Hindlimb muscle (tissue), 1 donor: ENCODE results near the gene TSPAN4. TPM values are rescaled to one million over a fixed set of nuclear protein-coding genes. Genes with fewer than 3 reads are reported as not detected.

Experiments
- DNase-seq: peaks from one replicate; pipeline ENCODE4 v3.0.0-alpha.2; 2013
- polyA plus RNA-seq: library from polyadenylated mRNA; unstranded; fragments of 120-200 nt; gene quantifications from one replicate; pipeline ENCODE4 v1.2.1, GENCODE V29; 2013; ENCODE audit not compliant: insufficient read length

TSPAN4 gene
- polyA plus RNA-seq, 1 donor: 55.0 TPM

GRCh38 chr11:836700-837099, 6.0 kb upstream of the TSPAN4 start:
- DNase-seq: no peak

DNA sequence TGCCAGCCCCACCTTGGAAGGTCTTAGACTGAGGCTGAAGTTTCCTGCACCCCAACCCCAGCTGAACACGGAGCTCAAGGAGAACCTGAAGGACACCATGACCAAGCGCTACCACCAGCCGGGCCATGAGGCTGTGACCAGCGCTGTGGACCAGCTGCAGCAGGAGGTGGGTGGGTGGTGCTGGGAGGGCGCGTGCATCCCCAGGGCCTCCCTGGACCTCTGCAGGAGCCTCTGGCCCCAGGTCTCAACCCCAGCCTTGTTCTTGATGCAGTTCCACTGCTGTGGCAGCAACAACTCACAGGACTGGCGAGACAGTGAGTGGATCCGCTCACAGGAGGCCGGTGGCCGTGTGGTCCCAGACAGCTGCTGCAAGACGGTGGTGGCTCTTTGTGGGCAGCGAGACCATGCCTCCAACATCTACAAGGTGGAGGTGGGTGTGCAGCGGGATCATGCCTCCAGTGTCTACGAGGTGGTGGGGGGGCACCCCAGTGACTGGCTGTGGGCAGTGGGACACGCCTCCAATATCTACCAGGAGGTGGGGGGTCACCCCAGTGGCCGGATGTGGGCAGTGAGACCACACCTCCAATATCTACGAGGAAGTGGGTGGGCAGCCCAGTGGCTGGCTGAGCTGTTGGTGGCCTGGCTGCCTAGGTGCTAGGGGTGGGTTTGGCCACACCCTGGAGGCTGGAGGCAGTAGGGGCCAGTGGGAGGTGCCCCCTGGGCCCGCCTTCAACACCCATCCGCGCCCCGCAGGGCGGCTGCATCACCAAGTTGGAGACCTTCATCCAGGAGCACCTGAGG, 5.3 kb upstream of the TSPAN4 start:
- no peak for DNase-seq

- no peak for DNase-seq
Measured at GRCh38 chr11:837990-838307, 4.7 kb upstream of the TSPAN4 start.

DNA sequence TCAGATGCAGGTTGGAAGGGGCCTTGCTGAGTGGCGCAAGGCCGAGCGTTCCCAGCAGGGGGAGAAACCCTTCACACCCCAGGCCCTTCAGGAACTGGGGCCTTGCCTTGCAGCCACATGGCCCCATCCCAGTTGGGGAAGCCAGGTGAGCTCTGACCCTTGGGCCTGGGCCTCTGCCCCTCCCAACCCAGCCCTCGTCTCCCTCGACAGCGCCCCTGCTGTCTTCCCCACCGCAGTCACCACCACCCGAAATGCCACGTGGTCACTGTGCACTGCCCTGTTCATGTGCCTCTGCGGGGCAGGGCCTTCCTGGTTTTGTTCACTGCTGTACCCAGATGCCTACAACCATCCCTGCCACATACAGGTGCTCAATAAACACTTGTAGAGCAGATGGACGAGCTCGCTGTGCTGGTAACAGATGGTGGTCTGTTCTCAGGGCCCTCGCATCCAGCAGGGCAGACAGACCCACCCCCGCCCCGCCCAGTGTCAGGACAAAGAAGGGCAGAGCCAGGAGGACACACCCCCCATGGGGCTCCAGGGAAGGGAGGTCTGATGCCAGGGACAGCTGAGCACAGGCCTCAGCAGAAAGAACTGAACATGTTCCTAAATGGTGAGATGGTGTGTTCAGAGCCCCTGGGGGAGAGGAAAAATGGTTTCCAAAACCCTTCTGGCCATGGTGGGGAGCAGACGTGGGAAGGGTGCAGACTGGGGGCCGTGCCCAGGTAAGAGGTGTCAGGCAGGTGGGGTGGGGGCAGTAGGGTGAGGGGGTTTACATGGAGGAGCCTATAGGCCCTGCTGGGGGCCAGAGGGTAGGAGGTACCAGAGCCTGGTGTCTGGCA, 4.0 kb upstream of the TSPAN4 start:
- no peak for DNase-seq

- no peak for DNase-seq
Measured at GRCh38 chr11:839280-839623, 3.4 kb upstream of the TSPAN4 start.

GRCh38 chr11:839875-840617, 2.6 kb upstream of the TSPAN4 start:
- no peak for DNase-seq

- no peak for DNase-seq
Measured at GRCh38 chr11:841981-842369, 677 bp upstream of the TSPAN4 start.

GRCh38 chr11:843086-843734, 558 bp downstream of the TSPAN4 start:
- no peak for DNase-seq

DNA sequence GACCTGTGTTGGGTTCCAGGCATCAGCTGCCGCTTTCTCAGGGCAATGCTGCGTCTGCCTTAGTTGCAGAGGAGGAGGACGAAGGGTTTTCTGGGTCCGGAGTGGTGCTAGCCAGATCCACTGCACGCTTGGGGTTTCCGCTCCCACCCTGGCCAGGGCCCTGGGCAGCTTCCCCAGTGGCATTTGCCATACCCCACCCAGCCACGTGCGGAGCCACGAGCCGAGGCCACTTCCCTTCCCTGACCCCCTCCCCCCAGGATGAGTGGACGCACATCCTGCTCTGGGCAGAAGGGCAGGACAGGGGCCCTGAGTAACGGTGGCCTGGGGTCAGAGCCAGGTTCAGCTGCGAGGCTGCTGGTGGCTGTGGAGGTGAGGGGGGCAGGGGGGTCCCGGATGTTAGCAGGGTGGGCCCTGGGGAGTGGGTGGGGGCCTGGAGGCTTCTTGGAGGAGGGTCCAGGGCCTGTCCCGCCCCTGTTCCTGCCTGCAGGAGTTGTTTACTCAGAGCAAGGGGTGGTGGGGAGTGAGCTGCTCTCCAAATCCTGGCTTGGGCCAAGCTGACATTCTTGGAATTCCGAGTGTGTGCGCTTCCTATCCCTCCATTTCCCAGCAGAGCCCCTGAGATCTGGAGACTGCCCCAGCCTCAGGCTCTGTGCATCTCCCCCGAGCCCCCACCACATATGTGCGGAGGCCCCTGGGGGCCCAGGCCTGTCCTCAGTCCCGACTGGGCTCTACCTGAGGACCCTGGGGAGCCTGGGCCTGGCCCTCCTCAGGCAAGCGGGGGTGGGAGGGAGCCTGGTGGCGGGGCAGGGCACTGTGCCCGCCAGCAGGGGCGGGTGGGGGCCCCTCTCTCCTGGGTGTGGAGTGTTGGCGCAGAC, 1.4 kb downstream of the TSPAN4 start:
- DNase-seq: peak; percentile 81

GRCh38 chr11:844693-845644, 2.3 kb downstream of the TSPAN4 start:
- DNase-seq: peak; percentile 93

DNA sequence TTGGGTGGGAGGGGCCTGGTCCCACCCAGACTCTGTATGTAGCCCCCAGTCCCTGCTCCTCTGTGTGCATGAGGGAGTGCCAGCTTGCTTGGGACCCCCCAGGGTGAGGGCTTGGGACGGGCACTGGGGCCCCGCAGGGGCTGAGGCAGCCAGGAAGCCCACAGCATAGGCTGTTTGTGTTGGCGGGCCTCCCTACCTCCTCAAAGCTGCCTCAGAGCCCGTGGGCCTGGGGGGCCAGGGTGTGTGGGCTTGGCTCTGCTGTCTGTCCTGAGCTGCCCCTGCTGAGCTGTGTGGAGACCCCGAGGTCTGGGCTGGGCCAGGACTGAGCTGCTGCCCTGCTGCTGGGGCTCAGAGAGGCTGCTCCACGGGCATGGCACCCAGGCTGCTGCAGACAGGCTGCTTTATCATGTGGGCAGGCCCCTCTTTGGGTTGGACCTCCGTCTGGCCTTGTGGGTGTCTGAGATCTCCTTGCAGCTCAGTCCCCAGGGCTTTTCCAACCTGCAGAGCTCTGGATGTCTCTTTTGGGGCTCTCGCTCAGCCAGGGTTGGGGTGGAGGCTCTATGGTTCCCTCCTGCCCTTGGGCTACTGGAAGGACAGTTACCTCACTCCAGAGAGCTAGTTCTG, 3.3 kb downstream of the TSPAN4 start:
- DNase-seq: no peak

- DNase-seq: no peak
Measured at GRCh38 chr11:846496-847098, 3.9 kb downstream of the TSPAN4 start.

DNA sequence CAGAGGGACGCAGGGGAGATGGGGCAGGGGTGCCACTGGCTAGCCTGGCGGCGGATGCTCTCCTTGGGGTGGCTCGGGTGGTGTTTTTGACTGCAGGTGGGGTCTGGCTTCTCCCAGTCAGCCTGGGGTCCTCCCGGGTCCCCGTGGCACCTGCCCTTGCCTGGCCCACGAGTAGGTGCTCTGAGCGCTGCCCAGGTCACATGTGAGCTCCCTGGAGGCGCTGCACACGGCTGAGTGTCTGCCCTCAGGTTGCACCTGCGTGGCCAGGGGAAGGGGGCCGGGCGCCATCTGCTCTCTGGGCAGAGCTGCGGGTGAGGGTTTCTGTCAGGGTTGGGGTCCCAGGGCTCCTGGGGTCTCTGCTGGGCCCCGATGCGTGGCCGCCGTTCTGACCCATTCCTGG, 5.2 kb downstream of the TSPAN4 start:
- no peak for DNase-seq

GRCh38 chr11:848380-848931, 5.8 kb downstream of the TSPAN4 start:
- no peak for DNase-seq

DNA sequence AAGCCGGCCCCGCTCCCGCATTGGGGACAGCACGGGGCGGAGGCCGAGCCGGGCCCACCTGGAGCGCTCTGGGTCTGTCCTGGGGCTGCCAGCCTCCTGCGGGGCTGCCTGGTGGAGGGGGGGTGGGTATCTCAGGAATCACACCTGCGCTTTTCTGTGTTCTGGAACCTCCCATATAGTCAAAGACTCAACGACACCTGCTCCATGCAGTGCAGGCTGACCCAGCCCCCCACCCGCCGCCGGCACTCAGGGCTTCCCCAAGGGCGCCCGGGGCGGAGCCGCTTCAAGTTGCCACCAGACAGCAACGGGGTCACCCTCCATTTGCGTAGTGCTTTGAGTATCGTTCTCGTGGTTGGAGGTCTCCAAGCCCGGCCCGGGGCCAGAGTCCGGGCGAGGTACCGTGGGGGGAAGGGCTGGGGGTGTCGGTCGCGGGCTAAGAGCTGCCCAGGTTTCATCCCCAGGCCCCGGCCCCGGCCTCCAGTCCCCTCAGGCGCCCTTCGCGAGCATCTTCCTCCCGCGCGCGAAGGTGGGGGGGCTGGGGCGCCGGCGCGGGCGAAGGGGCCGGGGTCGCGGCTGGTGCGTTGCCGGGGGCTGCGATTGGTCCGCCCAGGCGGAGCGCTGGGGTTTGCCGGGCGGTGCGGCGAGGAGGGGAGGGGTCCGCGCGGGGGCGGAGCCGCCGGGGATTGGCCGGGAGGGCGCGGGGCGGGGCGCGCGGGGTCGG, 6.6 kb downstream of the TSPAN4 start:
- no peak for DNase-seq

GRCh38 chr11:849951-850774, 7.5 kb downstream of the TSPAN4 start:
- DNase-seq: no peak
